Suppressor macrophage (primary cell): ENCODE data around the gene MOV10L1.
A peak's percentile ranks its signal among the peaks of the same experiment; 100 is the strongest.
"Not testable (repeated sequence)": the region's sequence is repeated elsewhere in the genome, so short reads cannot be mapped to it uniquely, and the experiment has no call there.

Source experiments
- DNase-seq, 4 experiments: peaks; one replicate each; pipeline ENCODE4 v3.0.0-alpha.2; 2020 to 2022

Gene MOV10L1

DNA sequence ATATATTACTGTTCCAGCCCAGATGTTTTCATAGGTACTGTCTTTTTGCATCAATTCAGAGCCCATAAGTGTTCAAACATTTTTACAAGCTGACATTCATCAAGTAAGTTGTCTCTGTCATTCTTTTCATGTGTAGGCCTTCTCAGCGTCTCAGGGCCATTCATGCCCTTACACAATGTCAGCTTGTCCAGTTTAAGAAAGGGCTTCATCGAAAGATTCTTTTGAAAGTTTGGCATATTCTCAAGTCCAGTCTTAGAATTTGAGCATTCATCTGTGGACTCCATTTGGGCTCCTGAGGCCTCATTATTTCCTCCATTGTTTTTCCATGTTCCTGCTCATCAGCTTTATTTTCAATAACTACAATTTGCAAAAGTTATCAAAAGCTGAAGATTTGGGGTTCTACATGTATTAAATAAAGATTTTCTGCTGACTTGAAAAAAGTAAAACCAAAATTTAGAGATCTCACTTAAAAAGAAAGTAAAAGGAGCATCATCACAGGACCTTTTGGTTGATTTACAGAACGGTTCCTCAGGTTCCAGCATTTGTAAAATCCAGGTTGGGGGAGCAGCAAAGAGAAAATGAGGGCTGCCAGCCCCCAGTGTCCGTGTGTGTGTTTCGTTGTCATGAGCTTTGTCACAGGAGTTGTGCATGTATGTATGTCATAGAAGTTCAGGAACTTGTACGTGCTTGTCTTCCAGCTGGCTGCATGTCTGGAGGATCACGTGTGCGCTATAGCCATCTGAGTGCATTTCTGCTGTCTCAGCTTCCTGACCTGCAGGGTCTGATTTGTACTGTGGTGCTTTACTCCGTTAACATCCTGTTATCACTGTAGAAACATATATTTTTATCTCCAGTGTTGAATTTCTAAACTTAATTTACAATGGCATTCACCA, 15.6 kb downstream of the MOV10L1 start:
- DNase-seq = peak; percentile 55 to 76 (median 68)

DNA sequence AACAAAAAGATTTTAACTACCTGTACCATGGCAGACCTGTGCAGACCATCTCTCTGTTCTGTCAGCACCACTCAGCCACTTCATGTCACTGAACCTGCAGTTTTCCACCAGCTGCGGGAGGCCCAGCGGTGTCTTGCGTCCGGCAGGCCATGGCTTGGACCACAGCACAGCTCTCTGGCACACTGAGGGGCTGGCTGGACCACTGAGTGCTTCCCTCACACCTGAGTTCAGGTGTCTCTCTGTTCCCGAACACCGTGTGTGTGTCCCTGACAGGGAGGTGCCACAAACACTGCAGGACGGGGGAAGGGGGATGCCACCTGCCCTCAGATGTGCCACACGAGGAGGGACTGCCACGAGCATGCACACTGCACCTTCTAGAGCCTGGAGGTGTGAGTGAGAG, 17.7 kb downstream of the MOV10L1 start:
- no peak for DNase-seq

DNA sequence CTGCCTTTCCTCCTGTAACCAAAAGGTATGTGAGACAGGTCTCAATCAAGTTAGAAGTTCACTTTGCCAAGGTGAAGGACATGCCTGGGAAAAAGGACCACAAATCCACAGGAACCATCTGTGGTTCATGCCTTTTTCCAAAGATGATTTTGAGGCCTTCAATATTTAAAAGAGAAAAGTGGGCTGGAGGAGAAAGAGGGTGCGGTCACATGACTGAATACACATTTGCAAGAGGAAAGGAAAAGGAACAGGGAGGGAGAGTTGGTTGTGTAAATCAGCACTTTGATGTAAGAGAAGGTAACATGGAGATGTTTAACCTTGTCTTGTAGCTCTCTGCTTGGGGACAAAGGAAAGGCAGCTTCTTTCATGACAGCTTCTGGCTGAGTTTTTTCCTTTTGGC, 21.2 kb downstream of the MOV10L1 start:
- DNase-seq = no peak

DNA sequence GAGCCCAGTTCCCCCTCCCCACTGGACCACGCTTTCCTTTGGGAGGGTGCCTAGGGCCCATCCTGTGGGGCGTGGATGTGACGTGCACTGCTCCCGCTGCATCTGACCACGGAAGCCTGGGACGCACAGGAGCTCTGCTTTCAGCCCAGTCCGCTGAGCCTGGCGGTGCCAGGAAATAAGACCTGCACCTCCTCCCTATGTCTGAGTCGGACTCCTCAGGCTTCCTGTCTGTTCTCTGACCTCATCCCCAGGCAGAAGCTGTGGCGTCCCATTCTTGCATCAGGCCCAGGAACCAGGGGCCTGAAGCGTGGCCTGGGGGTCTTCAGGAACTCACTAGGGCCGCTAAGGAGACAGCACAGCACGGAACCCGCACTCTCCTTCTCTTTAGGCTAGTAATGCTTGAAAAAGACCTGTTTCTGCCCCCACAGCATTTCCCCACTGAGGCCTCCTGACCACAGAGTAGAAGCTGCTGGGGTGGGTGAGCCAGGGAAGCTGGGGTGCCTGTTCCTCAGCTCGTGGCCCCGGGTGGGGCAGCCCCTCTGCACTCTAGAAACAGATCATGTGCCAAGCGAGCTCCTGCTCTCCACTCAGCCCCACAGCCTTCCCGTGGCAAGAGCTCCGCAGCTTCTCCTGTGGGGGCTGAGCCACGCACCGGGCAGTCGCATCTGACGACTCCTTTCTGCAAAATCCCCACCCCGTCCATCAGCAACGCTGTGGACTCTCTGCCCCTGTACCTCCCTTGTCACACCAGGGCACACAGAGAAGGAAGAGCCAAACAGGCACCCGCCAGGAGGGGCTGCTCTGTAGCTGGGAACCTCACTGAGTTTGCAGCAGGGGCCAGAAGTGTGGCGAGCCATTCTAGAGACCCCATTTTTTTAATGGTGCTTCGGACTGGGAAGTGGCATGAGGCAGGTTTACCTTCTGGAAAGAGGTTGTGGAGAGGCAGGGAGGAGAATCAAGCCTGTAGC, 22.6 kb downstream of the MOV10L1 start:
- DNase-seq = peak; percentile 41 to 69 (median 58)

DNA sequence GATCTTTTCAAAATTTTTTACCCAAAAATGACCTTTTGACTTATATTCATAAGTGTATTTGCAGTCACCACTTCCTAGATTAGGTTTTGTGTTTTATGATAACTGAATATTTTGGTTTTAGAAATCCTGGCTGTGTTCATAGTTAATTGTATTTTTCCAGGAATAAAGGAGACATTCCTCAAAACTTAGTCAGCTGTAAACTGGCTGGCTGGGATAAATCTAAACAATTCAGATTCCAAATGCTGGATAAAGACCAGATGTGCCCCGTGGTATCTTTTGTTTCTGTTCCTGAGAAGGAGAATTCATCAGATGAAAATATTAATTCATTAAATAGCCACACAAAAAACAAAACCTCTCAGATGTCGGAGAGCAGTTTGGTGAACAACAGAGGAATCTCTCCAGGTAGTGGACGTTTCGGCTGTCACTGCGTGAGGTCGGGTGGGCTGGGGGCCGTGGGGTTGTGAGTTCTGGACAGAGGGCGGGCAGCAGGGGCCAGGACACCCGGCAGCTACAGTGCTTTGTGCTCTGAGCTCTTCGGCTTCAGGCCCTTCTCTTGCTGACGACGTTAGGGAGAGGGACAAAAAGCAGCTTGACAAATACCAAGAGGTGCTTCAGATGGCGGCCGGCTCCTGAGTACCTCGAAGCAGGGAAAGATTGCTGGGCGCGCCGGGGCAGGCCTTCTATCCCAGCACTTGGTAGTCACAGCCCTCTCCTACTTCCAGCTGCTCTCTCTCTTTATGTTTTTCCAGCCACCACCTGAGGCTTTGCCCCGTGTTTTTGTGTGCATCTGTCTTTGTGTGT, 24.6 kb downstream of the MOV10L1 start:
- no peak for DNase-seq

DNA sequence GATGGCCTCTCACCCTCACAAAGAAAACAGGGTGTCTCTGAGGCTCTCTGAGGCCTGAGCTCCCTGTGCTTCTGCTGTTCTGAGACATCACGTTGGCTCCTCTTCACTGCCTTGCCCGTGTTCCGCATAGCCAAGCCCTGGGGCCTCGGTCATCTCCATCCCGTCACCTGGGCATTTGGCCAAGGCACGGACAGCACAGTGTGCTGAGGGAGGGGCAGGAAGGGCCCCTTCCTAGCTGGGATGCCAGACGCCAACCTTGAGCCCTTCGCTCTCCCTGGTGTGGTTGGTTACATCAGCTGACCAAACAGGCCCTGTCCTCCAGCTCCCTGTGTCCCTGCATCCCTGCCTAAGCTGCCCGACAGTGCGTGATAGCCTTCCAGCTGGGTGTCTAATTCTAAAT, 25.9 kb downstream of the MOV10L1 start:
- no peak for DNase-seq

DNA sequence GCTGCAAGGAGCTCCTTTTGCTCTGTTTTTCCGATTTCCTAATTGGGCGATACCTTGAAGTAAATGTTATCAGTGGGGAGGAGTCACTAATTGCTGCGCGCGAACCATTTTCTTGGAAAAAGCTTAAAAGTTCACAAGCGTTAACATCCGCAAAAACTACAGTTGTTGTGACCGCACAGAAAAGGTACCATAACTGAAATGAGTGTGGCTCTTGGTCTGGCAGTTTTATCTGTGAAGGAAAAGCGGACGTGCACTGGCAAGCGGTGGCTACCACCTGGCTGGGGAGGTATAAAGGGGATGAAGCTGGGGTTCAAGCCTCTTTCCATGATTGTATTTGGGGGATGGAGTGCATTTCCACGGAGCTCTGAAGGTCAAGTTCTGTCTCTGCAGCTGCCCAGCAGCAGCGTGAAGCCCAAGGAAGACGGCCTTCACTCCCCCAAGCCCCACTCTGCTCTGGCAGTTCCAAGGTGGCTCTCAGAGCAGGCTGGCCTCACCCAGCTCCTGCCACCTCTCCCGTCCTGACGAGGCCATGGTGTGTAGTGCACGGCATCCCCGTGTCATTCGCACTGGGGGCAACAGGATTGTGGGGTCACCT, 27.5 kb downstream of the MOV10L1 start:
- no peak for DNase-seq

DNA sequence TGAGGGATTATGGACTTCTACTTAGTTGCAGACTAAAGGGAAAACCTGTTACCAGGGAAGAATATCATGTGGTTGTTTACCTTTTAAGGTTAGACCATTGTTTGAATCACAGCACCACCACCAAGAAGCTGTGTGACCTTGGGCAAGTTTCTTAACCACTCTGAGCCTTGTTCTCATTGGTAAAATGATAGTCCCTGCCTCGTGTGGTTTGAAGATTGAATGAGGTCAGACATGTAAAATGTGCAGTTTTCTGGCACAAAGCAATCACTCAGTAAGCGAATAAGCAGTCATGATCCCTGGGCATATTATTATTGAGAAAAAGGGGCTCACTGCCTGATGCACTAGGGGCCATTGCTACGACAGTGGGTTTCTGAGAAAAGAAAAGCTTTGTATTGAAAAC, 28.3 kb downstream of the MOV10L1 start:
- no peak for DNase-seq

DNA sequence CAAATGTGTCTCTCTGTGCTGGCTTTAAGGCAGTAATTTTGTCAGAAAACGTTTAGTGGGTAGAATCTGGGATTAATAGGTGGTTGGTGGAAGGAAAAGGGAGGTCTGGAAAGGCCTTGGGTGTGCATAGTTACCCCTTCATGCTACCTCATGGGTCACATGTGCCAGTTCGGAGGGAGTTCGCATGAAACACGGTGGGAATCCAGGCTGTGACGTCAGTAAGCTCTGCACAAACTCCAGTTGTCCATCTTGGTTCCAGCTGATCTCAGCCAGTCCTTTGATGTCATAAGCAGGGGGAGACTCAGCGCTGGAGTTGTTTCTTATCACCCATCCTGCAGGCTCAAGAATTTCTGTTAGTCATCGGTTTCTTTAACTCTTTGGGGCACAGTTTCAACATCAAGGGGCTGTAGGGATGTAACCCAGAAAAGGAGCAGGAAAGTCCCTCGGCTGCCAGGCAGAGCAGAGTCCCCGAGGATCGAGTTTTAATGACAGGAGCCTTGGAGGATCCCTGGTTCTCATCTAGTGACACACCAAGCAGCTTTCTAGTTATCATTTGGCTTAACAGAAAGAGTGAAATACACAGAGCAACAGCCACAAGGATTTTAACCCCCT, 28.9 kb downstream of the MOV10L1 start:
- DNase-seq = peak in 1 of 4 experiments; percentile 5

DNA sequence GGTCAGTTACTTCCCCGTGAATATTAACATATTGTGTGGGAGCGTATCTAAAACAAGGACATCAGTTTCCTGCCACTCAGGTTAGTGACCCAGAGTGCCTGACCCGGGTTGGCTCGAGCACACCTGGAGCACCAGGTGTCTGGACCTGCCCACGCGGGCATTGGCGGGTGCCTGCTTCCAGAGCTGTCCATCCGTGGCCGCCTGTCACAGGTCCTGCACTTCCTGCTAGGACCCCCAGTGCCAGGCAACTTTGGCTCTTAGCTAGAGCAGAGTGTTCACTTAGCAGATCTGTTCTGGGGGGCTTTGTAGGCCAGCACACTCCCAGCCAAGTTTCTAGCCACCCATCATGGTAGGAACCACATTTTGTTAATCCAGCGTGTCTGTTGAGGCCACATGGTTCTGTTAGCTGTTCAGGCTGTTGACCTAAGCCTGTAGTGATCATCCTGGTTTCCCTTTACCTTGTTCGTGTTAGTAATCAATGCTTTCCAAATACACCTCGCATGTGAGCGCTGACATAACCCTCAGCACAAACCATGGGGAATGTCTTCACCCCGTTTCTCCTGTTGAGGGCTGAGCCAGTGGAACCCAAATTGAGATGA, 29.5 kb downstream of the MOV10L1 start:
- DNase-seq = no peak

DNA sequence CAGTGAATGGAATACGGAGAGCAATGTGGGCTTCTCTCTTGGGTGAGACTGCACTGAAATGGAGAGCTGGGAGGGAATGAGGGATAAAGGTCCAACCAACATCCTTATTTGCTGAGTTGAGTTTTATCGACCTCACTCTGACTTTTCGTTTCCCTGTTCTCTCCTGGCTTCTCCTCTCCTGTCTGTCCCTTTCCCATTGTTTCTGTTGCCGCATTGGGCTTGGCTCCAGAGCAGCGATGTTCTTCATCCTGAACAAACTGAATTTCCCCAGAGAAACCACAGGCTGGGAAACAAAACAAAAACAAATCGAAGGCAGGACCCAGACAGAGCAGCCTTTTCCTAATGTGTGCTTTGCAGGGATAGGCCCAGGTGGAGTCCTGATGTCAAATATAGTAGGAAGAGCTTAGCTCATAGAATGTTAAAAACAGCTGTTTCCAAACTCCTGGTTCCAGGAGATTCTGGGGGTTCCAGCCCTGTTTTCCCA, 30.0 kb downstream of the MOV10L1 start:
- no peak for DNase-seq

DNA sequence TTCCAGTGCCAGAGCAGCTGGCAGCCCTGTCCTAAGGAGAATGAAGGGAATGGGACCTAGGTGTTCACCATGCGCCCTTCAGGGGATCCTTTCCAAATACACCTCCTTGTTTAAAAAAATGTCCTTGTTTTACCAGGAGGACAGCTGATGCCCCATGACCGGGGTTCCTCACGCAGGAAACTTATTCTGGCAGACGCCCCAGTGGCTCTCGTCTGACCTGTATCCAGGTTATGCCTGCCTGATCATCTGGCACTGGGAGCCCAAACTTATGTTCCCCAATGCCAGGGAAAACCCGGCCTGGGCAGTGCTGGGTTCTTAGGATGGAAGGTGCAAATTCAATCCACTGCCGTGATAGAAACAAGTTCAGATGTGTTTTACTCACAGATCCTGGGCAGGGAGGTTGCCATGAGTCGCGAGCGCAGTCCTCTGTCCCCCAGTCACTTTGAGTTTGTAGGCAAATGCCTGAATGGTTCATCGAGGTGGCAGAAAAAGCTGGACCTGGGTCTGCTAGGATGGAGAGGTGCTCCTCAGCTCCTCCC, 31.5 kb downstream of the MOV10L1 start:
- no peak for DNase-seq

DNA sequence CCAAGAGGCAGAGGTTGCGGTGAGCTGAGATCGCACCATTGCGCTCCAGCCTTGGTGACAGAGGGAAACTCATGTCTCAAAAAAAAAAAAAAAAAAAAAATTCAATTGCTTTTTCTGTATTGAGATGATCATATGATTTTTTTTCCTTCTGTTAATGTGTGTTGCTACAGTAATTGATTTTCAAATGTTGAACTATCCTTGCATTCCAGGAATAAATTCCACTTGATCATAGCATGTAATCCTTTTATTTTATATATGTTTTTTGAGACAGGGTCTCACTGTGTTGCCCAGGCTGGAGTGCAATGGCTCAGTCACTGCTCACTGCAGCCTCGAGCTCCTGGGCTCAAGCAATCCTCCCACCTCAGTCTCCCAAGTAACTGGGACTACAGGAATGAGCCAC, 33.3 kb downstream of the MOV10L1 start:
- DNase-seq = no peak

DNA sequence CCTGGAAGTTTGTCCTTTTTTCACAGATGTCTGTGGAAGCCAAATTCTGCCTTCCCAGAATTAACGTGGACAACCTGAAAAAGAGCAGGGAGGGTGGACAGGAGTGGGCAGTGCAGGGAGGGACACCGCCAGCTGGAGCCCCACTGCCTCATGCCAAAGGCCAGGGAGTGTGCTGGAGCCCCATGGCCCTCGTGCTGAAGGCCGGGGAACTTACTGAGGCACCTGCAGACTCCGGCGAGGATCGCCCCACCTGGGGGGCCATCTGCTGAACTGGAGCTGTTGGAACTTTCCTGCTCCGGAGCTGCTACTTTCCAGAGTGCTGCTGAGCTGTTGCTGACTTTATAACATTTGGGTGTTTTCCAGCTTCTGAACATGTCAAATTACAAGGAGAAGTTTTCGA, 35.2 kb downstream of the MOV10L1 start:
- DNase-seq = no peak

DNA sequence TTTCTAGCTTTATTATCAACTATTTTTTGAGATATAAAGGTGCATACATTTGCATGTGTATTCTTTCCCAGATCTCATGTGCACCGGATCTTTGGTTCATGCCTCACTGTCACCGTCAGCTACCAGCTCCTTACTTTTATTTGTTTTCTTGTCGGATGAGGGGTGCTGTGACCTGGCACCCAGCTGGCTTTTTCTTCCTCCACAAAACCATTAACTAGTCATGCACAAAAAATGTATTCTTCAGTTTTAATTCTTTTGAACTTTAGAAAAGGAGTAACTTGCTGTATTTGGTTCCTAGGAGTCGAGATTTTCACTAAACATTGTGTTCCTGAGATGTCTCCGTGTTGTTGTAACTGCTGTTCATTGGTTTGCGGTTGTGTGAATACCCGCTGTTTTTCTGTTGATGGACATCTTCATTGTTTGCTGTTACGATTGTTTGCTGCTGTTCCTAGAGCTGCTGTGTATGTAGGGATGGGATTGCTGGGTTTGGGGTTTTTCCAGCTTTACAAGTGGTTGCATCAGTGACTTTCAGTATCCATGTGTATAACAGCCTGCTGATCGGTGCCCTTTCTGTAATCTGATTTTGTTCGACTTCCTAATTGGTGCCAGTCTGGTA, 39.4 kb downstream of the MOV10L1 start:
- no peak for DNase-seq

DNA sequence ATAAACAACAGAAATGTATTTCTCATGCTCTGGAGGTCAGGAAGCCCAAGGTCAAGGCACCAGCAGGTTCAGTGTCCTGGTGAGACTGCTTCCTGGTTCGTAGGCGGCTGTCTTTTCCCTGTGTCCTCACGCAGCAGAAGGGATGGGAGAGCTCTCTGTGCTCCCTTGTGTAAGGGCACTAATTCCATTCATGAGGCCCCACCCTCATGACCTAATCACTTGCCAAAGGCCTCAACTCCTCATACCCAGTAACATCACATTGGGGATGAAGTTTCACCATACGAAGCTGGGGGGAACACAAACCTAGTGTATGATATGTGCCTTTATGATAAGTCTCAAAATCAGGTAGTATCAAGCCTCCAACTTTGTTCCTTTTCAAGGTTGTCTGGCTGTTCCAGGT, 42.1 kb downstream of the MOV10L1 start:
- no peak for DNase-seq

DNA sequence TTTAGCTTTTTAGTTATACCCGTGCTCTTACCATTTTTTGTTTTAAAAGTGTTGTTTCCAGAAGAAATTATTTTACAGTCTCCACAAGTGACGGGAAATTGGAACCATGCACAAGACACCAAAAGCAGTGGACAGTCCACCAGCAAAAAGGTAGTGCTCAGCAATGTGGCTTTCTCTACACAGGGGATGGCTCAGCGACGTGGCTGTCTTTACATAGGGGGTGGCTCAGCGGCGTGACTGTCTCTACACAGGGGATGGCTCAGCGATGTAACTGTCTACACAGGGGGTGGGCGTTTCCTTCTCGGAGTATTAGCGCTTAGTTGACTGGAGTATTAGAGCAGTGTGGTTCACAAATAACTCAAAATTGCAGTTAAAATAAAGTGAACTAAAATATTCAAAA, 44.7 kb downstream of the MOV10L1 start:
- DNase-seq = no peak

DNA sequence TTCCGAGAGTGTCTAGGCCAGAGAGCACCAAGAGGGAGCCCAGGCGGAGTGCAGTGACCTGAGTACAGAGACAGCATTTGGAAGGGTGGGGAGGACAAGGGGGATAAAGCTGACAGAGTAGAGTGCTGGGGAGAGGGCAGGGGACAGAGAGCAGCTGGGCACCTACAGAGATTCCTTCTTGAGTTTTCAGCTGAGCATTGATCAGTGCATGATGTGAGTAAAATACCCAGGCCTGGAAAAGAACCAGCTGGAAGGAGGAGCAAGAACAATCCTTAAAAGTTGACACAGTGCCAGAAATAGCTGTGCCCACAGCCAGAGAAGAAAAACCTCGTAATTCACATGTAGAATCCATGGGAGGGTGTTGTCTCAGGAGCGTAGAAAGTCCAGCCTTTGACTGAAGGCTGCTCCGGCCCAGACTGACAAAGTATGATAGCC, 46.8 kb downstream of the MOV10L1 start:
- no peak for DNase-seq

DNA sequence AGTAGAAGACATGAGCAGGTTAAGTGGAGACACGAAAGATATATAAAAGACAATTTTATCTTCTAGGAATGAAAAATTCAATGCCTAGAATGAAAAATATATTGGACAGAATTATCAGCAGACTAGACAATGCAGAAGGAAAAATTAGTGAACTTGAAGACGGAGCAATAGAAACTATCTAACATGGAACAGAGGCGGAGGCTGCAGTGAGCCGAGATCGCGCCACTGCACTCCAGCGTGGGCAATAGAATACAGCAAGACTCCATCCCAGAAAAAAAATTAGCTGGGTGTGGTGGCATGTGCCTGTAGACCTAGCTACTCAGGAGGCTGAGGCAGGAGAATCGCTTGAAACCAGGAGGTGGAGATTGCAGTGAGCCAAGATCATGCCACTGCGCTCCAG, 47.5 kb downstream of the MOV10L1 start:
- not testable (repeated sequence) for DNase-seq

DNA sequence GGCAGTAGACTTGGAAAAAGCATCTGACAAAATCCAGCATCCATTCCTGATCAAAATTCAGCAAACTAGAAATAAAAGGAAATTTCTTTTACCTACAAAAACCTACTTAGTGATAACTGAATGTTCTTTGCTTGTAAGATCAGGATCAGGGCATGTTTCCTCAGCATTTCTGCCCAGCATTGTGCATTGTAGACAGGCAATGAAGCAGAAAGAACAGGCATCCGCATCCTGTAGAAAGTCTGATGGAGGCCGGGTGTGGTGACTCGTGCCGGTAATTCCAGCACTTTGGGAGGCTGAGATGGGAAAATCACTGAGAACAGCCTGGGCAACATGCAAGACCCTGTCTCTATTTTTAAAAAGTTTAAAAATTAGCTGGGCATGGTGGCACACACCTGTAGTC, 48.2 kb downstream of the MOV10L1 start:
- DNase-seq = no peak
